Thymus (tissue), 11 donors: ENCODE measurements around the gene GLS. TPM values are rescaled to one million over a fixed set of nuclear protein-coding genes. Genes with fewer than 3 reads are reported as not detected.

Source experiments
- DNase-seq, 9 donors: peaks; one replicate each; pipeline ENCODE4 v3.0.0-alpha.2; 2013; ENCODE audit warnings: low spot score in 9 of 9, low read depth in 6 of 9, missing footprints in 1 of 9
- H3K27ac ChIP-seq, 2 donors: one replicate each; pipeline ENCODE4 v1.5.1; 2013; ENCODE audit warnings: control low read depth in 1 of 2, low read depth in 1 of 2, low read length in 1 of 2, mild to moderate bottlenecking in 1 of 2, moderate library complexity in 1 of 2
- H3K27me3 ChIP-seq, 2 donors: one replicate each; pipeline ENCODE4 v1.5.1; 2013; ENCODE audit warnings: low read length in 1 of 2; ENCODE audit not compliant: control insufficient read depth in 2 of 2, insufficient read depth in 1 of 2
- H3K36me3 ChIP-seq, 2 donors: one replicate each; pipeline ENCODE4 v1.5.1; 2013; ENCODE audit warnings: low read length in 1 of 2, mild to moderate bottlenecking in 1 of 2, moderate library complexity in 1 of 2; ENCODE audit not compliant: control insufficient read depth in 2 of 2, insufficient read depth in 2 of 2
- H3K4me1 ChIP-seq, 2 donors: one replicate each; pipeline ENCODE4 v1.5.1; 2013; ENCODE audit warnings: low read length in 2 of 2; ENCODE audit not compliant: control insufficient read depth in 2 of 2, insufficient read depth in 2 of 2
- H3K4me3 ChIP-seq, 2 donors: one replicate each; pipeline ENCODE4 v1.5.1; 2013; ENCODE audit warnings: low read length in 2 of 2, control low read depth in 1 of 2, mild to moderate bottlenecking in 1 of 2
- H3K9me3 ChIP-seq, 2 donors: one replicate each; pipeline ENCODE4 v1.5.1; 2013; ENCODE audit warnings: low read length in 1 of 2, mild to moderate bottlenecking in 1 of 2; ENCODE audit not compliant: control insufficient read depth in 2 of 2, insufficient read depth in 1 of 2
- WGBS: extraction: QIAGEN DNeasy Blood & Tissue Kit; methylation state at CpG from one replicate; pipeline ENCODE4 v1.1.7; 2013; 5-methylcytosine and 5-hydroxymethylcytosine counted together
- polyA plus RNA-seq: library from polyadenylated mRNA; stranded (reverse); fragments of 200-250 nt; gene quantifications from one replicate; pipeline ENCODE4 v1.2.3, GENCODE V29; 2013
- total RNA-seq: library from RNA; stranded (reverse); fragments of 120-200 nt; gene quantifications from one replicate; pipeline ENCODE4 v1.2.4, GENCODE V29; 2013
- donor health status: healthy.

The GLS gene
- total and polyA plus RNA-seq, 2 donors, result 70.8 to 130 TPM

DNA sequence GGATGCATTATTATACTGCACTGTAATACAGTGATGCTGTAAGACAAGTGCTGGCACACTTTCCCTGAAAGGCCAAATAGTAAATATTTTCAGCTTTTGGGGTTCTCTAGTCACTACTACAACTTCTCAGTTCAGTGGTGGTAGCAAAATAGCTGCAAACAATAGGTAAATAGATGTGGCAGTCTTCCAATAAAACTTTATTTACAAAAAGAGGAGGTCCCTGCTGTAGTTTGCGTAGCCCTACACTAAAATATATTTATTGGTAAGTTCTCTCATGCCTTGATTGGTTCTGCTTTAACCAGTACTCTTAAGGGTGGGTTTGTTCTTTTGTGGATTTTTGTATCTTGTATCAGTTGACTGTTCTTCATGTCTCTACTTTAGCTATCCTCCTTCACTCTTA, 7.8 kb downstream of the GLS start:
- peaks cover 0 to 2% of the 10 kb centered on the region in 2 donors for H3K4me1 ChIP-seq
- no peaks in the 10 kb centered on the region for H3K27me3 ChIP-seq
- H3K4me3 ChIP-seq, result no peak overlapping the region
- DNase-seq, result no peak
- peaks cover 0 to 17% of the 10 kb centered on the region in 2 donors for H3K36me3 ChIP-seq
- no peaks in the 10 kb centered on the region for H3K9me3 ChIP-seq
- WGBS, result 99% methylated on average over 1 of the region's 1 CpG
- H3K27ac ChIP-seq, result no peak overlapping the region

DNA sequence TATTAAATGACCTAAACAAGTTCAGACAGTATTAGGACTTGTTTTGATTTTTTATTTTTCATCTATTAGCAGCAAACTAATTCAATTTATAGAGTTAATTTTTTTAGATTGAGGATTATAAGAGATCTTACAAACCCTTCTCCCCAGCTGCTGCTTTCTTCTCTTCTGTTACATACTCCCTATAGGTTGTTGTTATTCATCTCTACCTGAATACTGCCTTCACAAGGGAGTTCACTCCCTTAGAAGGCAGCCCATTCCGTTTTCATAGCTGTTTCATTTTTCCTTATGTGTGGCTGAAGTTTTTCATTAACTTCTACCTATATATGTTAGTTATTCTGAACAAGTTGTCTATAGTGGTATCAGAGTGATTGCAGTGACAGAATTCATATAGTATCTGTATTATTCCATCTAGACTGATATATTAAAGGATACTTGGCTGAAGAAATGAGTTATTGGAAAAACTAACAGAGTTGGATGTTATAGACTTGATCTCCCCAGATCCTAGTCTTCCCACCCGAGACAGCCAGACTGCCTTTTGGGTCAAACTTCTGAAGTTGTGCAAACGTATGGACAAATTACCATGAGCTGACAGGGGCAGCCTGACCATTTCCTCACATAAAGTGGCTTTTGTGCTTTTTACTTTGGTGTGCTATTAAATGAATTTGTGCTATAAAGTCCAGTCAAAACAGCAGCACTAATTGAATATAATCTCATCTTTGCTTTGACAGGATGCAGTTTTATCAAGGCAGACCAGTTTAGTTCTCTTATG, 8.7 kb downstream of the GLS start:
- no peak for DNase-seq
- no peaks in the 10 kb centered on the region for H3K27me3 ChIP-seq
- H3K9me3 ChIP-seq, result no peaks in the 10 kb centered on the region
- H3K36me3 ChIP-seq, result peaks cover 0 to 19% of the 10 kb centered on the region in 2 donors
- 96% methylated on average over 3 of the region's 3 CpGs for WGBS
- H3K4me1 ChIP-seq, result no peaks in the 10 kb centered on the region
- H3K27ac ChIP-seq, result no peak overlapping the region
- H3K4me3 ChIP-seq, result no peak overlapping the region

DNA sequence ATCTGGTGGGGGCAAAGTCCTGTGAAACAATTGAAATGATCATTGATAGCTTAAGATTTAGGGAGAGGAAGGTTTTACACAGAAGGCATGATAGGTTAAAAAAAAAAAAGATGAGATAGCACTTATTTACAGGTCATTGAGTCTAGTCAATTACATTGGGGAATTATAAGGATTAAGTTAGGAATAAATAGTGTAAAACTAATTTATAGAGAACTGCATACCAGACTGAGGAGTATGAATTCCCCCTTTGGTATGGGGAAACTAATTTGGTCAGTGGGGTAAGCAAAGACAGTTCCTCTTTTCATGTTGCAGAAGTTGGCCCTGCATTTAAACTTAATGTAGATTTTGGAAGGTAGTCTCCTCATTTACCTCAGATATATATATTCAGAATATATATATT, 10.8 kb downstream of the GLS start:
- H3K27me3 ChIP-seq, result no peaks in the 10 kb centered on the region
- H3K27ac ChIP-seq, result no peak overlapping the region
- DNase-seq, result no peak
- H3K9me3 ChIP-seq, result no peaks in the 10 kb centered on the region
- no peaks in the 10 kb centered on the region for H3K4me1 ChIP-seq
- H3K4me3 ChIP-seq, result no peak overlapping the region
- H3K36me3 ChIP-seq, result peaks cover 4 to 32% of the 10 kb centered on the region in 2 donors

DNA sequence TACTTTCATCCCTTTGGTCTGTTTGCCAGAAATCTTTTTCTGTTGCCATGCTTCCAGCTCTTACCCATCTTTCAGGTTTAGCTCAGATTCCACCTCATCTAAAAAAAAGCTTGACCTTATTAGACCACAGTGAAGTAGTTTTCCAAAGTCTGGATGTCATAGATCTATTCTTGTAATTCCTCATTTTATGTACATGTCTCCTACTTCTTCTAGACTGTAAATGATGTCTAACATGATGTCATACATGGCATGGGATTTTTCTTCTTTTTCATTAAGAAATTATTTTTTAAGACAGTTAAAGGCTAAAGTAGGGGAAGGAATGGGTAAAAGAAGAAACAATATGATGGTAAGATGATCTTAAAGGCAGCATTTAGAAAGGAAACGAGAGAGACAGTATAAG, 11.3 kb downstream of the GLS start:
- H3K36me3 ChIP-seq, result peaks cover 4 to 37% of the 10 kb centered on the region in 2 donors
- no peaks in the 10 kb centered on the region for H3K27me3 ChIP-seq
- DNase-seq, result no peak
- H3K4me3 ChIP-seq, result no peak overlapping the region
- 91% methylated on average over 1 of the region's 1 CpG for WGBS
- H3K9me3 ChIP-seq, result no peaks in the 10 kb centered on the region
- no peaks in the 10 kb centered on the region for H3K4me1 ChIP-seq
- H3K27ac ChIP-seq, result no peak overlapping the region

DNA sequence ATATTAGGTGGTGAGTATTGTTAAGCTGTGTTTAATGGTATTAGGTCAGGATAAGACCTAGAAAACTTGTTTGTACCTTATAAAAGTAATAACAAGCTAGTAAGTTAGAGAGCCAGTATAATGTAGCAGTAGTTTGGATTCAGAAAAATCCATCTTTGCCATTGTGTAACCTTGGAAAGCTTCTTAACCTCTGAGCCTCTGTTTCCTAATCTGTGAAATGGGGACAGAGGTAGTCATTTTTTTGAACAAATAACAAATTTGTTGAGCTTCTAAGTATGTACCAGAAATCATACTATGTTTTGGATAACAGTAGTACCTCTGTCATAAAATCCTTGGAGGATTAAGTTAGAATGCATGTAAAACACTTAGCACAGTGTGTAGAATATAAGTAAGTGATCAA, 12.5 kb downstream of the GLS start:
- Histone ChIP-seq H3K27ac (no peak overlapping the region), H3K4me1 (no peaks in the 10 kb centered on the region), H3K4me3 (no peak overlapping the region), H3K36me3 (peaks cover 4 to 47% of the 10 kb centered on the region in 2 donors), H3K9me3 (no peaks in the 10 kb centered on the region), H3K27me3 (no peaks in the 10 kb centered on the region)
- no peak for DNase-seq

DNA sequence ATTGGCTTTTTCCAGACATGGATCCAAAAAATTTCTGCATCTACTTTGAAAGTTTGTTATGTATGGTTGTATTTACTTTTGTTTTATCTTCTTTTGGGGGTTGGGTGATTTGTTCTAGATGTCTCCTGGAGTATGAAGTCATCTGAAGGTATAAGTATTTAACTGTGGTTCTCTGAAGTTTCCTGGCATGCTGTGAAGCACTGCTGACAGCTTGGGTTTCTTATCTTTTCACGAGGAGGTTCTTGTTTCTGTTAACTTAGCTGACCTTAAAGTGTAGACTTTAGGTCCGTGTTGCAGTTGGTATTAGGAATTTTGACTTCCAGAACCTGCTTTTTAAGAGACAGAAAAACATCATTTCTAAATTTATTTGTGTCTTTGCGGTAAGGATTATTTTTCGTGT, 15.9 kb downstream of the GLS start:
- H3K4me1 ChIP-seq, result no peaks in the 10 kb centered on the region
- DNase-seq, result no peak
- H3K4me3 ChIP-seq, result no peak overlapping the region
- WGBS, result 96% methylated on average over 4 of the region's 4 CpGs
- no peaks in the 10 kb centered on the region for H3K27me3 ChIP-seq
- H3K27ac ChIP-seq, result no peak overlapping the region
- peaks cover 4 to 53% of the 10 kb centered on the region in 2 donors for H3K36me3 ChIP-seq
- H3K9me3 ChIP-seq, result no peaks in the 10 kb centered on the region

DNA sequence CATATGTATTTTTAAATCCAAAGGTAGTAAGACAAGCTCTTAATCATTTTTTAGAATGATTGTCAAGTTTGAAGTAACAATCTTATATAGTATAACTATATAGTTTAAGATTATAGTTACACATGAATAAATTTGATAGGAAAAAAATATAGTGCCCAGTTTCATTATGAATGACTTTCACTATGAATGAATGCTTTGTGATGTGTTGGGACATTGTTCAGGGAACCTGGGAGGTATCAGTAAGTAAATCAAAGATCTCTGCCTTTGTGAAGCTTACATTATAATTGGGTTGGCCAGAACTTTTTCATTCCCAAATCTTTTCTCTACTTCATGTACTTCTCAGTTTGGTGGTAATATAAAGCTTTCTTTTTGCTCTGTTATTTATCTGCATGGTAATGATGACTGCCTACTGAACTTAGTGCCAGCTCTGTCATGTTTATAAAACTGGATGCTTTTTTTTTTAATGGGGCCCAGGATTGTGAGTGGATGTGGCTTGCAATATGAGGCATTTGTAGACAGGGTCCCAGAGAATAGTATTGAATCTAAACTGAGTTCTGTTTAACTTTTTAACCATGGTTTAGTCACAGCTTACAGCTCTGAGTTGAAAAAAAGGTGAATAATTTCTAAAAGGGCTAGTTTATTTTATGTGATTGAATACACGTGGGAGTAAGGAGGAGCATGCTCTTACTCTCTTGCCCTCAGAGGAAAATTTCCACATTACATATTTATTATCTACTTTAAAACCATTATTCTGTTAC, 23.3 kb downstream of the GLS start:
- no peak for DNase-seq
- no peak overlapping the region for H3K4me3 ChIP-seq
- 98% methylated on average over 1 of the region's 1 CpG for WGBS
- H3K9me3 ChIP-seq, result no peaks in the 10 kb centered on the region
- no peaks in the 10 kb centered on the region for H3K4me1 ChIP-seq
- no peak overlapping the region for H3K27ac ChIP-seq
- H3K36me3 ChIP-seq, result peaks cover 3 to 55% of the 10 kb centered on the region in 2 donors
- H3K27me3 ChIP-seq, result no peaks in the 10 kb centered on the region

DNA sequence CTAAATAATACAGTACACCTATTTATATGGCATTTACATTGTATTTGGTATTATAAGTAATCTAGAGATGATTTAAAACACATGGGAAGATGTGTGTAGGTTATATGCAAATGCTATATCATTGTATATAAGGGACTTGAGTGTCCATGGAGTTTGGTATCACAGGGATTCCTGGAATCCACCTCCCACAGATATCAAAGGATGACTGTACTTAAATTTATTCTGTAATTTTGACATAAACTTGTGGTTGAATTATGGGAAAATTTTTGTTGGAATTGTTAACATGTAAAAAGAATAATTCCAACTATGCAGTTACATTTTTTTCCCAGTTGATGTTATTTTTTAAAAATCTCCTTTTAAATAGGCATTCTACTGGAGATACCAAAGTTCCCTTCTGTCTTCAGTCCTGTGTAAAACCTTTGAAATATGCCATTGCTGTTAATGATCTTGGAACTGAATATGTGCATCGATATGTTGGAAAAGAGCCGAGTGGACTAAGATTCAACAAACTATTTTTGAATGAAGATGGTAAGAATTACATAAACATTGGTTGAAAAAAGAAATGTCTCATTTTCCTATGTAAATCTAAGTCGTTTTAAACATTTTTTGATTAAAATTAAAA, 24.1 kb downstream of the GLS start:
- no peaks in the 10 kb centered on the region for H3K9me3 ChIP-seq
- H3K4me3 ChIP-seq, result no peak overlapping the region
- H3K27me3 ChIP-seq, result no peaks in the 10 kb centered on the region
- DNase-seq, result no peak
- 96% methylated on average over 3 of the region's 3 CpGs for WGBS
- peaks cover 6 to 56% of the 10 kb centered on the region in 2 donors for H3K36me3 ChIP-seq
- no peaks in the 10 kb centered on the region for H3K4me1 ChIP-seq
- H3K27ac ChIP-seq, result no peak overlapping the region

DNA sequence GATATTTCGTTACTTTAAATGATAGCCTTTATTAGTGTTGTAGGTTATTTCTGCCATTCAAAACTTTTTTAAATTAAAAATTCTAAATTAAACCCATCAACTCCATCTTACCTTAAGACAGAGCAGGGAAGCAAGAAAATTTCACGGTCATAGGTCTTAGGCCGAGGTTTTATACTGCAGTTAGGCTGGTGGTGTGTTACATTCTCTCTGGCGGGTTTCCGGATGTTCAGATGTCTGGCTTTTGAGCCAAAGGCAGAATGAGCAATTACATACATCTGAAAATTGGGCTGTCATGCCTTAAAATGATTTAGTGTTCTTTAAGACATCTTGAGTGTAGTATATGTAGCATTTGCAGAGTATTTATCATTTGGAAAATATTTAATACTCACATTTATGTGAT, 27.9 kb downstream of the GLS start:
- no peaks in the 10 kb centered on the region for H3K9me3 ChIP-seq
- no peak overlapping the region for H3K27ac ChIP-seq
- no peaks in the 10 kb centered on the region for H3K4me1 ChIP-seq
- no peaks in the 10 kb centered on the region for H3K27me3 ChIP-seq
- peaks cover 3 to 45% of the 10 kb centered on the region in 2 donors for H3K36me3 ChIP-seq
- no peak overlapping the region for H3K4me3 ChIP-seq
- WGBS, result 98% methylated on average over 5 of the region's 5 CpGs
- DNase-seq, result no peak
